ENCODE measurements around the gene LCN15. TPM values are rescaled to one million over a fixed set of nuclear protein-coding genes. Genes with fewer than 3 reads are reported as not detected.

LCN15 gene
- total RNA-seq, 1 donor from 2014 or later, result not detected

- H3K4me3 ChIP-seq (ENCODE audit: low read depth, low read length), result no peak within 1 kb of the TSS
- peak; percentile 32 for TF ChIP-seq CTCF (conservative IDR thresholded peaks at IDR 0.05; ENCODE audit: low read depth, low read length)
- DNase-seq (ENCODE audit: low read depth), result no peak
Observed at GRCh38 chr9:136742591-136743391, 21.5 kb downstream of the LCN15 start, which contains the start of gene LCN10. LCN10 (minus strand) TSS chr9:136742940; CDS start chr9:136742903, 37 bp downstream.

- H3K4me3 ChIP-seq (ENCODE audit: low read depth, low read length), result no peak overlapping the region
- no peak for DNase-seq (ENCODE audit: low read depth)
- no peak for TF ChIP-seq CTCF (conservative IDR thresholded peaks at IDR 0.05; ENCODE audit: low read depth, low read length)
Observed at GRCh38 chr9:136741883-136742571, 22.3 kb downstream of the LCN15 start.

- no peak overlapping the region for H3K4me3 ChIP-seq (ENCODE audit: low read depth, low read length)
- no peak for DNase-seq (ENCODE audit: low read depth)
- no peak for TF ChIP-seq CTCF (conservative IDR thresholded peaks at IDR 0.05; ENCODE audit: low read depth, low read length)
Observed at GRCh38 chr9:136740971-136741882, 23.1 kb downstream of the LCN15 start.

- no peak for DNase-seq (ENCODE audit: low read depth)
- no peak for TF ChIP-seq CTCF (conservative IDR thresholded peaks at IDR 0.05; ENCODE audit: low read depth, low read length)
- no peak overlapping the region for H3K4me3 ChIP-seq (ENCODE audit: low read depth, low read length)
Observed at GRCh38 chr9:136740491-136740890, 23.8 kb downstream of the LCN15 start.

DNA sequence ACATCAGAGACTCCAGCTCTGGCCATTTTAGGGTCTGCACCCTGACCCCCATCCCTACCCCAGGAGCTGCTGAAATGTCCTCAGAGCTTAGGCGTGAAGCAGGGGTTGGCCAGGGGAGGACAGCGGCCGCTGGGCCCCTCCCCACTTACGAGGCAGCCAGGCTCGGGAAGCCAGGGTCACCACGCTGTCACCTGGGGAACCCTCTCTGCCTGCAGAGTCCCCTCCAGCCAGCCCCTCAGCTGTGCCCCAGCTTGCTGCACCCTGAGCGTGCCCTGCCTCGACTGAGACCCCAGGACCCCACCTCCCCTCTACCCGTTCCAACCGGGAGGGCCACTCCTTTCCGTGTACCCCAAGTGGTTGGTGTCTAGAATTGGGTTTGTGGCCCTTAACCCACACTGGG, 24.2 kb downstream of the LCN15 start:
- H3K4me3 ChIP-seq (ENCODE audit: low read depth, low read length), result no peak overlapping the region
- no peak for TF ChIP-seq CTCF (conservative IDR thresholded peaks at IDR 0.05; ENCODE audit: low read depth, low read length)
- DNase-seq (ENCODE audit: low read depth), result no peak

GRCh38 chr9:136739509-136739908, 24.8 kb downstream of the LCN15 start:
- H3K4me3 ChIP-seq (ENCODE audit: low read depth, low read length), result no peak overlapping the region
- no peak for TF ChIP-seq CTCF (conservative IDR thresholded peaks at IDR 0.05; ENCODE audit: low read depth, low read length)
- DNase-seq (ENCODE audit: low read depth), result no peak

Measured in epithelial cell of proximal tubule (primary cell).